ENCODE results near the gene TMEM132C.
"Not testable (repeated sequence)": the region's sequence is repeated elsewhere in the genome, so short reads cannot be mapped to it uniquely, and the experiment has no call there.

GRCh38 chr12:128253829-128254228 lies 13.1 kb upstream of the TMEM132C start:
- not testable (repeated sequence) for TF ChIP-seq FOXM1 (IDR thresholded peaks at IDR 0.05; ENCODE audit: borderline replicate concordance); LEF1 (IDR thresholded peaks at IDR 0.05; ENCODE audit: borderline replicate concordance); L3MBTL2 (conservative IDR thresholded peaks at IDR 0.05); FOXK2 (IDR thresholded peaks at IDR 0.05); SP1 (IDR thresholded peaks at IDR 0.05); PKNOX1 (IDR thresholded peaks at IDR 0.05); ARNT (IDR thresholded peaks at IDR 0.05); ELF4 (IDR thresholded peaks at IDR 0.05)
